Inferior parietal cortex (tissue), 1 donor: ENCODE measurements around the gene ADAM30.
"Not testable (repeated sequence)": the region's sequence is repeated elsewhere in the genome, so short reads cannot be mapped to it uniquely, and the experiment has no call there.

ENCODE experiments used
- DNase-seq: peaks from one replicate; pipeline ENCODE4 v3.0.0-alpha.2; 2016; ENCODE audit errors: extremely low spot score

Gene ADAM30

DNA sequence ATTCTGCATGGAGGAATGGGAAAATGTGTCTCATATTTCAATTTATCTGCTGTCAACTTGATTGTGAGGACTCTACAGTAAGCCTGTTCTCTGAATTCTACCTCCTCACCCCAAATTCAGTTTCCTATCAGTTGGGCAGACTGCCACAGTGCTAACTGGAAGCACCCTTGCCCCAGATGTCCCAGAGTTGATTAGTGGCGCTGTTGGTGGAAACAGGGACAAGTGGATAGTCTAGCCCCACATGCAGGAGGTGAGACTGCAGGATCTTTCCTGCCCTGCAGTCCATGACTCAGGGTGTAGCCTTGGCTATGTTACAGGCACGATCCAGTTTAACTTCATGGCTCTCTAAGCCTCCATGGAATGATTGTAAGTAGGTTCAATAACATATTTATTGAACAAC is 22.1 kb downstream of the ADAM30 start:
- DNase-seq = no peak

GRCh38 chr1:119873135-119874015 is 22.9 kb downstream of the ADAM30 start:
- peak; percentile 31 for DNase-seq

DNA sequence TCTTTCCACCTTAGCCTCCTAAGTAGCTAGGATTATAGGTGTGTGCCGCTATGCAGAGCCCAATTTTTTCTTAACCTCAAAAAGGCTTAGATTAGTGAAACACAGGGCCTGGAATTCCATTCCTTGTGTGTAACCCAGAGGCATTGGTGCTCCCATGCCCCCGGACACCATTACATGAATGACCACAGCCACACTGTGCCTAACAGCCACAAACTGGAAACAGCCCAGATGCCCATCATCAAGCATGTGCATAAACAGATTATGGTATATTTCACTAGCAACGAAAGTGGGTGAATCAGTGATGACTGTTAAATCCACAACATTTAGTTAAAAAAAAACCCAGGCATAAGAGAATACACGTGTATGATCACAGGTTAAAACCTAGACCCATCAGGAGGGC is 24.4 kb downstream of the ADAM30 start:
- no peak for DNase-seq

DNA sequence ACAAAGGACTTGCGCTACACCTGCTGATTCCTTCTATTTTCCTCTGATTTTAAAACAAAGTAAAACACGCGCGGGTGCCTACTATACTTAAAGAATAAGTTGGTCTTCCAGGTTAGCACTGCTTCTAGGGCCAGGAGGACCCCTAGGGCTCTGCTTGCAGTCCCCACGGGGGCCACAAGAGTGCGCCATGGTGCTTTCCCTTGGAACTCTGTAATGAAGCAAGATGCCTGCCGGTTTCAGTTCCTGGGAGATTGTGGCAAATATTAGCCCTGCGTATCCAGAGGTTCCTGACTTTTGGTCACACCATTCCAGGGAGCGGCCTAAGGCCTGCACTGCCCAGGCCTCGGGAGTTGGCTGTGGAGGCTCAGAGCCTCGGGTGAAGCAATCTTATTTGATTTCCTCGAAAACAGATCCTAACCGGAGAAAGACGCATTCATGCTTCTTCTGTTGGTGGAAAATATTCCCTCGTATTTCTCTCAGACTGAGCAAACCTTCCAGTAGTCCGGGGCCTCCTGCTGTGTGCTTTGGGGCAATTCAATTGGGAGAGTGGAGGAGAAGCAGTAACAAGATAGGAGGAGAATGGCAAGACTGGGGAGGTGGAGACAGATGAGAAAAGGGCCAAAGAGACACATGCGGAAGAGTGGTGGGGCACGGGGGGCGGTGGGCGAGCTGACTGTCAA is 25.3 kb downstream of the ADAM30 start:
- peak; percentile 90 for DNase-seq

DNA sequence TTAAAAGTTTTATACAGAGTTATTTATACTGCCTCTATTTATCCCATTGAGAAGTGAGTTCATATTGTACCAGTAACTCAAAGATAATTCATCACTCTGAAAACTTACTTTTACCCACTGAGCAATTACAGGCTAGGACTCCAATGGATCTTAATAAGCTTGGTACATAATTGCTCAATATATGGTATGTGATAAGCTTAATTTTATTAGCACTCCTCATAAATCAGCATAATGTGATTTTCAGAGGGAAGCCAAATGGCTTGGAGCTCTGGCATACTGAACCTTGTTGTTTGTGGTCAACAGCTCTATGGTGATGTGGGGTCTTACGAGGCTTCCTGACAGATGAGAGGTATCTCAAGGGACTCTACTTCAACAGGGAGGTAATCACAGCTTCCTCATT is 26.3 kb downstream of the ADAM30 start:
- no peak for DNase-seq

GRCh38 chr1:119868176-119868575 is 28.1 kb downstream of the ADAM30 start:
- no peak for DNase-seq

GRCh38 chr1:119866451-119866850 is 29.9 kb downstream of the ADAM30 start:
- DNase-seq = no peak

DNA sequence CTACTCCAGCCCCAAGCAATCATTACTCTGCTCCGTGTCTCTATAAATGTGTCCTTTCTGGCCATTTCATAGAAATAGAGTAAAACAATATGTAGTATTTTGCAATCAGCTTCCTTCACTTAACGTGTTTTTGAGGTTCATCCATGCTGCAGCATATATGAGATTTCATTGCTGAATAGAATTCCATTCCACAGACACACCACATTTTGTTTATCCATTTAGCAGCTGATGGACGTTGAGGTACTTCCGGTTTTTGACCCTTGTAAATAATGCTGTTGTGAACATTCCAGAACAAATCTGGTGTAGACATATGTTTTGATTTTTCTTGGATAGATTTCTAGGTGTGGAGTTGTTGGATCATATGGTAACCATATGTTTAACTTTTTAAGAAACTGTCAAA is 30.7 kb downstream of the ADAM30 start:
- DNase-seq = no peak

GRCh38 chr1:119862276-119862675 is 34.0 kb downstream of the ADAM30 start:
- no peak for DNase-seq

- no peak for DNase-seq
Measured at GRCh38 chr1:119861547-119861946, 34.8 kb downstream of the ADAM30 start.

- peak; percentile 15 for DNase-seq
Measured at GRCh38 chr1:119859647-119860046, 36.7 kb downstream of the ADAM30 start.

DNA sequence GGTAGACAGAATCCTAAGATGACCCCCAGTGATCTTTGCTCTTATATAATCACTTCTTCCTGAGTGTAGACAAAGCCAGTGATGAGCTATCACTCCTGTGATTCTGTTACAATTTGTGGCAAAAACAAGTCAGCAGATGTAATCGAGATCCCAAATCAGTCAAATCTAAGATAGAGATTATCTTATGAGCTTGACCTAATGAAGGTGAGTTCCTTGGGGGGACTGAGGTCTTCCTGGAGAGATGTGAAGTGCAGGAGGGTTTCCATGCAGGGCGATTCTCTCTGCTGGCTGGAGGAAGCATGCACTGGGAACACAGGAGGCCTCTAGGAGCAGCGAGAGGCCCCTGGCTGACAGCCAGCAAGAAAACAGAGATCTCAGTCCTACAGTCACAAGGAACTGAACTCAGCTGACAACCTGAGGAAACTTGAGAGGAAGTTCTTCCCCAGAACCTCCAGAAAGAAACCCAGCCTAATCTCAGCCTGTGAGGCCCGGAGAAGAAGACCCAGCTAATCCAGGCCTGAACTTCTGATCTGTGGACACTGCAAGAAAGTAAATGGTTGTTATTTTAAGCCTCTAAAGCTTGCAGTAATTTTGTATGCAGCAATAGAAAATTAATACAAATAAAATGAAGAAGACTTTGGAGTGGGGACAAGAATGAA is 37.6 kb downstream of the ADAM30 start:
- DNase-seq = not testable (repeated sequence)

GRCh38 chr1:119858126-119858525 is 38.2 kb downstream of the ADAM30 start:
- DNase-seq = no peak

- DNase-seq = no peak
Measured at GRCh38 chr1:119853155-119853554, 43.2 kb downstream of the ADAM30 start.

DNA sequence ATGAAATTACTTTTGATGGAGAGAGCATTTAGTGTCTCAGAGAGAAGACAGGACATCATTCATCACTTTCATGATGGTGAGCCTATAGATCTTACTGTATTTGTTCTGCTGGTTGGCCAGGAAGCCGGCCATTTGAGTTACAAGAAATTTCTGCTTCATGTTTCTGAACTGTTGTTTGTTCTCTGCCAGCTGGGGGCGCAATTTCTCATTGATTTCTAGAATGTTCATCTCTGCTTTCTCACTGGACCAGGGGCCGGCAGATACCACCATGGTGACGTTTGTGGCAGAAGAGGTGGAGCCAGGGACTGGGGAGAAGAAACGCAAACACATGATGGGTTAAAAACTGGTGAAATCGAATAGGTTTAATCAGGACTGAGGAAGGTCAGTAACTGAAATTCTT is 52.1 kb downstream of the ADAM30 start:
- DNase-seq = not testable (repeated sequence)
